Prostate gland (tissue), 2 donors: Measurements from ENCODE around the gene BANK1.

Experiments
- POLR2A ChIP-seq: fragments of 450-650 bp; IDR thresholded peaks from one replicate; pipeline ENCODE4 v1.6.1; 2016; ENCODE audit warnings: antibody characterized with exemption, mild to moderate bottlenecking
- POLR2AphosphoS5 ChIP-seq: sonication (generic); formaldehyde crosslinking; IDR thresholded peaks from one replicate; pipeline ENCODE4 v1.6.1; 2017; ENCODE audit warnings: antibody characterized with exemption
- TF ChIP-seq, protein P1 (sequence below), 4 experiments: fragments of 200-600 bp in 2 of 4; fragments of 450-650 bp in 2 of 4; sonication (generic) in 2 of 4; IDR thresholded peaks; 1 replicate in 3 of 4; 2 replicates in 1 of 4; pipeline ENCODE4 v1.5.1; 2016 to 2019; ENCODE audit warnings: antibody characterized with exemption in 4 of 4, mild to moderate bottlenecking in 2 of 4, moderate library complexity in 2 of 4

DNA sequence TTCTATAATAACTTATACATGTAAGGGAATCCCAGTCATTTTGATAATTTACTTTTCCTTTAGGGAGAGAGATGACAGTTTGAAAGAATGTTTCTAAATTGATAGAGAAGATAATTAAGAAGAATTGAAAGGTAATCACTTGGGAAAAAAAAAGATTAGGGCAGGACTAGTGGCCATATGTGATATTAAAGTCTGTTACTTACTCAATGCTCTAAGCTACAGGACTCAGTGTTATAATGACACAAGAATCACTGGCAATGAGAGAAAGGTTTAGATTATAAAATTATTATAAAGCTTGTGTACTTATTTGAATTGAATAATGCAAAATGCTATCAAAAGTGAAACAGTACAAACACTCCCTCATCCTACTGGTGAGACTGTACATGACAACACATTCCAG is 265.3 kb downstream of the BANK1 start:
- TF ChIP-seq POLR2AphosphoS5 (no peak), POLR2A (no peak)
- TF ChIP-seq, protein P1, sequence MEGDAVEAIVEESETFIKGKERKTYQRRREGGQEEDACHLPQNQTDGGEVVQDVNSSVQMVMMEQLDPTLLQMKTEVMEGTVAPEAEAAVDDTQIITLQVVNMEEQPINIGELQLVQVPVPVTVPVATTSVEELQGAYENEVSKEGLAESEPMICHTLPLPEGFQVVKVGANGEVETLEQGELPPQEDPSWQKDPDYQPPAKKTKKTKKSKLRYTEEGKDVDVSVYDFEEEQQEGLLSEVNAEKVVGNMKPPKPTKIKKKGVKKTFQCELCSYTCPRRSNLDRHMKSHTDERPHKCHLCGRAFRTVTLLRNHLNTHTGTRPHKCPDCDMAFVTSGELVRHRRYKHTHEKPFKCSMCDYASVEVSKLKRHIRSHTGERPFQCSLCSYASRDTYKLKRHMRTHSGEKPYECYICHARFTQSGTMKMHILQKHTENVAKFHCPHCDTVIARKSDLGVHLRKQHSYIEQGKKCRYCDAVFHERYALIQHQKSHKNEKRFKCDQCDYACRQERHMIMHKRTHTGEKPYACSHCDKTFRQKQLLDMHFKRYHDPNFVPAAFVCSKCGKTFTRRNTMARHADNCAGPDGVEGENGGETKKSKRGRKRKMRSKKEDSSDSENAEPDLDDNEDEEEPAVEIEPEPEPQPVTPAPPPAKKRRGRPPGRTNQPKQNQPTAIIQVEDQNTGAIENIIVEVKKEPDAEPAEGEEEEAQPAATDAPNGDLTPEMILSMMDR (IDR thresholded peaks at IDR 0.05): no peak
